Measurements from ENCODE around the gene OGDH.
A peak's percentile ranks its signal among the peaks of the same experiment; 100 is the strongest.

Gene OGDH

GRCh38 chr7:44564606-44565005 is 41.8 kb upstream of the OGDH start:
- H3K4me3 ChIP-seq (ENCODE audit: low read depth, low read length), result no peak overlapping the region

GRCh38 chr7:44565097-44565794 is 41.2 kb upstream of the OGDH start:
- H3K4me3 ChIP-seq (ENCODE audit: low read depth, low read length), result no peak overlapping the region
- peak; percentile 97 for TF ChIP-seq CTCF (IDR thresholded peaks at IDR 0.05; ENCODE audit: borderline replicate concordance, insufficient read depth, low read depth, low read length)

More at GRCh38 chr7:44564606-44565005, 41.8 kb upstream of the OGDH start:
- no peak for TF ChIP-seq CTCF (IDR thresholded peaks at IDR 0.05; ENCODE audit: borderline replicate concordance, insufficient read depth, low read depth, low read length)

GRCh38 chr7:44565795-44566559 is 40.5 kb upstream of the OGDH start:
- no peak overlapping the region for H3K4me3 ChIP-seq (ENCODE audit: low read depth, low read length)
- no peak for TF ChIP-seq CTCF (IDR thresholded peaks at IDR 0.05; ENCODE audit: borderline replicate concordance, insufficient read depth, low read depth, low read length)

- no peak overlapping the region for H3K4me3 ChIP-seq (ENCODE audit: low read depth, low read length)
- no peak for TF ChIP-seq CTCF (IDR thresholded peaks at IDR 0.05; ENCODE audit: borderline replicate concordance, insufficient read depth, low read depth, low read length)
These were observed 39.7 kb upstream of the OGDH start for GRCh38 chr7:44566680-44567079.

GRCh38 chr7:44567884-44568283 is 38.5 kb upstream of the OGDH start:
- TF ChIP-seq CTCF (IDR thresholded peaks at IDR 0.05; ENCODE audit: borderline replicate concordance, insufficient read depth, low read depth, low read length), result no peak
- no peak overlapping the region for H3K4me3 ChIP-seq (ENCODE audit: low read depth, low read length)

GRCh38 chr7:44568771-44569560 is 37.5 kb upstream of the OGDH start:
- no peak for TF ChIP-seq CTCF (IDR thresholded peaks at IDR 0.05; ENCODE audit: borderline replicate concordance, insufficient read depth, low read depth, low read length)
- no peak overlapping the region for H3K4me3 ChIP-seq (ENCODE audit: low read depth, low read length)
